KMS-11 (cell line): ENCODE measurements around the gene SLC40A1.
"Not testable (repeated sequence)": the region's sequence is repeated elsewhere in the genome, so short reads cannot be mapped to it uniquely, and the experiment has no call there.

Experiments
- H2AFZ ChIP-seq: fragments of 200-600 bp; sonication (generic); 2 replicates; pipeline ENCODE4 v1.6.1; 2016; ENCODE audit warnings: antibody characterized with exemption, mixed run types, low read depth
- H3K27ac ChIP-seq: fragments of 200-600 bp; sonication (generic); 2 replicates; pipeline ENCODE4 v1.6.1; 2016; ENCODE audit warnings: mild to moderate bottlenecking, mixed run types
- H3K27me3 ChIP-seq: fragments of 200-600 bp; sonication (generic); 2 replicates; pipeline ENCODE4 v1.6.1; 2017; ENCODE audit warnings: mild to moderate bottlenecking, low read depth, mixed run types, moderate library complexity; ENCODE audit not compliant: insufficient read depth
- H3K36me3 ChIP-seq: fragments of 200-600 bp; sonication (generic); 2 replicates; pipeline ENCODE4 v1.6.1; 2017; ENCODE audit warnings: mild to moderate bottlenecking, mixed run types; ENCODE audit not compliant: insufficient read depth
- H3K4me1 ChIP-seq: fragments of 200-600 bp; sonication (generic); 2 replicates; pipeline ENCODE4 v1.6.1; 2016; ENCODE audit warnings: mild to moderate bottlenecking, low read depth, mixed run types; ENCODE audit not compliant: poor library complexity, severe bottlenecking
- H3K4me2 ChIP-seq: fragments of 200-600 bp; sonication (generic); 2 replicates; pipeline ENCODE4 v1.7.0; 2016; ENCODE audit warnings: mild to moderate bottlenecking, mixed run types
- H3K4me3 ChIP-seq: fragments of 200-600 bp; sonication (generic); IDR thresholded peaks from 2 replicates; pipeline ENCODE4 v1.6.1; 2017; ENCODE audit warnings: low read depth, low read length, mixed read lengths; ENCODE audit not compliant: insufficient read depth
- H3K79me2 ChIP-seq: fragments of 200-600 bp; sonication (generic); 2 replicates; pipeline ENCODE4 v1.6.1; 2016; ENCODE audit warnings: low read depth, mixed run types; ENCODE audit not compliant: insufficient read depth
- H3K9ac ChIP-seq: fragments of 200-600 bp; sonication (generic); 2 replicates; pipeline ENCODE4 v1.6.1; 2016; ENCODE audit warnings: mild to moderate bottlenecking, mixed run types
- H4K20me1 ChIP-seq: fragments of 200-600 bp; sonication (generic); 2 replicates; pipeline ENCODE4 v1.6.1; 2016; ENCODE audit warnings: mild to moderate bottlenecking, mixed run types; ENCODE audit not compliant: insufficient read depth
- TF ChIP-seq, protein P1 (sequence below): fragments of 200-600 bp; sonication (generic); conservative IDR thresholded peaks from 2 replicates; pipeline ENCODE4 v1.6.1; 2017; ENCODE audit warnings: low read depth, mild to moderate bottlenecking, antibody characterized with exemption, low read length, moderate library complexity, mixed read lengths

Gene SLC40A1

DNA sequence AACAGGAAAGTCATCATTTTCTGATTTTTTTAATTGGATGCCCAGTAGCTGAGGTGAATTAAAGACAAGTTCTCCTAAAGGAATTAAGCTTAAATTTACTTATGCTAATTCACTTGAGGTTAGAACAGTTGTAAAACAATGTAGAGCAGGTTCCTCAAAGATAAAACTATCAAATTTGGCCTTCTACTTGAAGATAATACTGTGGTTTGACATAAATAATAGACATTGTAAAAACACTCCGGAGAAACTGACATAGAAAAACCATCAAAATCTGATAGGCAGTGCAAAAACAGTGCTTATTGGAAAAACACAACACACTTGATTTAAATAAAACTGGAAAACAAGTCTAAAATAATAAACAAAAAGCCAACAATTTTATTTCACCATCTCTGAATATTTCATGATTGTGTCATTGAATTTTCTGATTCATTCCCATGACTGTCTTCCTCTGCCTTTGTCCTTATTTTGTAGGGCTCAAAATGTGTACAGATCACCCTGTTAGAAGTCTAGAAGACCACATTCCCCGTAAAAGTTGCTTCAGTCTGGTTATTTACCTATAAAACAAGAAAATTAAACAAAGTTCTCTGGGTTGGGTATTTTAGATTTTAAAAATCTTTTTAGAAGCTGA lies 28.3 kb upstream of the SLC40A1 start:
- peaks cover 13% of the 10 kb centered on the region for H3K4me1 ChIP-seq
- no peaks in the 10 kb centered on the region for H3K27me3 ChIP-seq
- H4K20me1 ChIP-seq, result no peaks in the 10 kb centered on the region
- TF ChIP-seq, protein P1, sequence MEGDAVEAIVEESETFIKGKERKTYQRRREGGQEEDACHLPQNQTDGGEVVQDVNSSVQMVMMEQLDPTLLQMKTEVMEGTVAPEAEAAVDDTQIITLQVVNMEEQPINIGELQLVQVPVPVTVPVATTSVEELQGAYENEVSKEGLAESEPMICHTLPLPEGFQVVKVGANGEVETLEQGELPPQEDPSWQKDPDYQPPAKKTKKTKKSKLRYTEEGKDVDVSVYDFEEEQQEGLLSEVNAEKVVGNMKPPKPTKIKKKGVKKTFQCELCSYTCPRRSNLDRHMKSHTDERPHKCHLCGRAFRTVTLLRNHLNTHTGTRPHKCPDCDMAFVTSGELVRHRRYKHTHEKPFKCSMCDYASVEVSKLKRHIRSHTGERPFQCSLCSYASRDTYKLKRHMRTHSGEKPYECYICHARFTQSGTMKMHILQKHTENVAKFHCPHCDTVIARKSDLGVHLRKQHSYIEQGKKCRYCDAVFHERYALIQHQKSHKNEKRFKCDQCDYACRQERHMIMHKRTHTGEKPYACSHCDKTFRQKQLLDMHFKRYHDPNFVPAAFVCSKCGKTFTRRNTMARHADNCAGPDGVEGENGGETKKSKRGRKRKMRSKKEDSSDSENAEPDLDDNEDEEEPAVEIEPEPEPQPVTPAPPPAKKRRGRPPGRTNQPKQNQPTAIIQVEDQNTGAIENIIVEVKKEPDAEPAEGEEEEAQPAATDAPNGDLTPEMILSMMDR, result no peak
- no peak overlapping the region for H3K9ac ChIP-seq
- no peak overlapping the region for H3K4me2 ChIP-seq
- no peak overlapping the region for H3K4me3 ChIP-seq
- no peak overlapping the region for H2AFZ ChIP-seq
- H3K27ac ChIP-seq, result no peak overlapping the region
- H3K36me3 ChIP-seq, result no peaks in the 10 kb centered on the region
- no peaks in the 10 kb centered on the region for H3K79me2 ChIP-seq

DNA sequence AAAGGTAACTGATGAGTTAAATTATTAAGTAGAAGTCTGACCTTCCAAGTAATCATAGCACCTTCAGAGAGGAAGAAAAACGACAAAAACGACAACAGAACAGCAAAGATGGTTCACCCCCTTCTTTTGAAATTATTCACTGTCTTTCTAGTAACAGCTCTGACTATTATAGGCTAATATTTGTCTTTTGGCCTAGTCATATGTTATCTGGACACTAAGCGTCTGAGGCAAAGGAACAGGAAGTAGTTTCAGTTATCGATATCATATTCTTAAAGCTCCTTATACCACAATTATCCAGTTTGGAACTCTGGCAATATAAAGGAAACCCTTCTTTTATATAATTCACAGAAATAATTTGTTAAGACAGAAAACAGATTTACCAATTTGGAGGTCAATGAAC lies 27.6 kb upstream of the SLC40A1 start:
- Histone ChIP-seq H3K4me3 (no peak overlapping the region), H3K4me2 (no peak overlapping the region), H3K9ac (no peak overlapping the region), H3K27ac (no peak overlapping the region), H2AFZ (no peak overlapping the region), H3K27me3 (no peaks in the 10 kb centered on the region), H3K79me2 (no peaks in the 10 kb centered on the region), H3K4me1 (peaks cover 6% of the 10 kb centered on the region), H4K20me1 (no peaks in the 10 kb centered on the region), H3K36me3 (no peaks in the 10 kb centered on the region)
- TF ChIP-seq, protein P1, result no peak

DNA sequence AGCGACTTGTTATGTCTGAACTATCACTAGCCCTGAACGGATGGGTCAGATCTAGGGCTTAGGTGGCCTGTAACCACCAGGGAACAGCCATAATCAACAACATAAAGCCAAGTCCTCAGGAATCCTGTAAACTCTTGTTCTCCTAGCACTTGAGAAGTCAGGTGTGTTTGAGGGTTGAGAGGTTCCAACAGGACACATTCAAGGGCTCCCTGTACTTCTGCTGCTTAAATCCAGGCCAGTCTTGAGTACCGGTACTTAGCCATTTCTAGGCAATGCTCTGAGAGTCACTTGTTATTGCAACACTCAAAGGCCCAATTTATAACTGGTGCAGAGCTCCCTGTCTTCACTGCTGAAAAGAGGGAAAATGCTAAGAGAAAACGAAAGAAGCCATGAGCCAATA lies 21.6 kb upstream of the SLC40A1 start:
- Histone ChIP-seq H3K27me3 (no peaks in the 10 kb centered on the region), H3K79me2 (no peaks in the 10 kb centered on the region), H3K9ac (no peak overlapping the region), H3K4me2 (no peak overlapping the region), H3K36me3 (no peaks in the 10 kb centered on the region), H4K20me1 (no peaks in the 10 kb centered on the region), H2AFZ (no peak overlapping the region), H3K4me1 (no peaks in the 10 kb centered on the region), H3K4me3 (no peak overlapping the region), H3K27ac (no peak overlapping the region)
- TF ChIP-seq, protein P1, result no peak

DNA sequence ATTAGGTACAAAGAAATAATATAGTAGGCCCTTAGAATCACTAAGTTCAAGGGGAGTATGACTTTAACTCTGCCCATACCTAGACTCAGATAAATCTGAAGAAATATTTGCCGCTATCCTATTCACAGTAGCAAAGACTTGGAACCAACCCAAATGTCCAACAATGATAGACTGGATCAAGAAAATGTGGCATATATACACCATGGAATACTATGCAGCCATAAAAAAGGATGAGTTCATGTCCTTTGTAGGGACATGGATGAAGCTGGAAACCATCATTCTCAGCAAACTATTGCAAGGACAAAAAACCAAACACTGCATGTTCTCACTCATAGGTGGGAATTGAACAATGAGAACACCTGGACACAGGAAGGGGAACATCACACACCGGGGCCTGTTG lies 21.1 kb upstream of the SLC40A1 start:
- H3K27ac ChIP-seq, H3K27me3 ChIP-seq, H4K20me1 ChIP-seq, H3K4me3 ChIP-seq, H3K79me2 ChIP-seq, H3K36me3 ChIP-seq, H3K4me2 ChIP-seq, H3K4me1 ChIP-seq, H3K9ac ChIP-seq, H2AFZ ChIP-seq: not testable (repeated sequence)

DNA sequence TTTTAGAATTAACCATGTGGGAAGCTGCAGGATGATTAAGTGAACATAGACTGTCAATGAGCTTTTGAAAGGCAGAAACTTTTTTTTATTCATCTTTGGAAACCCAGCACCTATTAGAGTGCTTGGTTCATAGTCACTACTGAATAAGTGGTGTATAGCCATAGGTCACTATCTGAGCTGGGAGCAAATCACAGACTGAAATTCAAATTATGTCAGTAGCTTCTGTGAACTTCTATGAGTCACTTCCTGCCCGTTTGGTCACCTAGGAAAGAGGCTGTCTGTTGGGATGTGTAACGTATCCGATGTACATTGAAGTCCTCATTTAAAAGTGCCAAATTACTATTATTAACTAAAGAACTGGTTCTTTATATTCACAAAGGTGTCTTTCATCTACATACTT lies 20.5 kb upstream of the SLC40A1 start:
- no peak overlapping the region for H2AFZ ChIP-seq
- H3K4me1 ChIP-seq, result no peaks in the 10 kb centered on the region
- no peaks in the 10 kb centered on the region for H3K36me3 ChIP-seq
- no peak overlapping the region for H3K9ac ChIP-seq
- no peaks in the 10 kb centered on the region for H3K79me2 ChIP-seq
- H3K27me3 ChIP-seq, result no peaks in the 10 kb centered on the region
- H3K27ac ChIP-seq, result no peak overlapping the region
- TF ChIP-seq, protein P1, result no peak
- no peaks in the 10 kb centered on the region for H4K20me1 ChIP-seq
- no peak overlapping the region for H3K4me2 ChIP-seq
- no peak overlapping the region for H3K4me3 ChIP-seq
